Measurements from ENCODE around the gene PLOD1. TPM values are rescaled to one million over a fixed set of nuclear protein-coding genes. Genes with fewer than 3 reads are reported as not detected.
"Not testable (repeated sequence)": the region's sequence is repeated elsewhere in the genome, so short reads cannot be mapped to it uniquely, and the experiment has no call there.

Gene PLOD1
- total RNA-seq, 1 donor from 2014 or later, result 110 TPM

DNA sequence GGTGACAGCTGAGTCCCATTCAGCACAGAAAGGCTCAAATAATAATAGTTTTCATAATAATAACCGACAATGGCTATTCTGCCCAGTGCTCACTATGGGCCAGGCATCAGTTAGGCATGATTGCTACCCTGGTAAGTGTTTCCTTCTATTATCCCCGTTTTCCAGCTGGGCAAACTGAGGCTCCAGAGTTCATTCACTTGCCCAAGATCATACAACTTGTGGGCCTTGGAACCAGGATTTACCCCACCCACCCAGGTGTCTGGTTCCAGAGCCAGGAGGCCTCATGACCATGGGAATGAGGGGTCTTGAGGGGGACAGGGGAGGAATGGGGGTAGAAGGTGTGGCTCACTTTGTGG lies 518 bp downstream of the PLOD1 start:
- Mint-ChIP-seq H3K9me3 (no peaks in the 10 kb centered on the region), H3K27ac (peak overlapping the region; percentile 65), H3K36me3 (no peaks in the 10 kb centered on the region), H3K4me1 (ENCODE audit: unreplicated experiment) (peaks cover 20% of the 10 kb centered on the region), H3K27me3 (no peaks in the 10 kb centered on the region), H3K4me3 (peak overlapping the region; percentile 87)
- TF ChIP-seq, protein P1, sequence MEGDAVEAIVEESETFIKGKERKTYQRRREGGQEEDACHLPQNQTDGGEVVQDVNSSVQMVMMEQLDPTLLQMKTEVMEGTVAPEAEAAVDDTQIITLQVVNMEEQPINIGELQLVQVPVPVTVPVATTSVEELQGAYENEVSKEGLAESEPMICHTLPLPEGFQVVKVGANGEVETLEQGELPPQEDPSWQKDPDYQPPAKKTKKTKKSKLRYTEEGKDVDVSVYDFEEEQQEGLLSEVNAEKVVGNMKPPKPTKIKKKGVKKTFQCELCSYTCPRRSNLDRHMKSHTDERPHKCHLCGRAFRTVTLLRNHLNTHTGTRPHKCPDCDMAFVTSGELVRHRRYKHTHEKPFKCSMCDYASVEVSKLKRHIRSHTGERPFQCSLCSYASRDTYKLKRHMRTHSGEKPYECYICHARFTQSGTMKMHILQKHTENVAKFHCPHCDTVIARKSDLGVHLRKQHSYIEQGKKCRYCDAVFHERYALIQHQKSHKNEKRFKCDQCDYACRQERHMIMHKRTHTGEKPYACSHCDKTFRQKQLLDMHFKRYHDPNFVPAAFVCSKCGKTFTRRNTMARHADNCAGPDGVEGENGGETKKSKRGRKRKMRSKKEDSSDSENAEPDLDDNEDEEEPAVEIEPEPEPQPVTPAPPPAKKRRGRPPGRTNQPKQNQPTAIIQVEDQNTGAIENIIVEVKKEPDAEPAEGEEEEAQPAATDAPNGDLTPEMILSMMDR (conservative IDR thresholded peaks at IDR 0.05), result no peak
- DNase-seq (ENCODE audit: extremely low spot score, unreplicated experiment), result no peak

DNA sequence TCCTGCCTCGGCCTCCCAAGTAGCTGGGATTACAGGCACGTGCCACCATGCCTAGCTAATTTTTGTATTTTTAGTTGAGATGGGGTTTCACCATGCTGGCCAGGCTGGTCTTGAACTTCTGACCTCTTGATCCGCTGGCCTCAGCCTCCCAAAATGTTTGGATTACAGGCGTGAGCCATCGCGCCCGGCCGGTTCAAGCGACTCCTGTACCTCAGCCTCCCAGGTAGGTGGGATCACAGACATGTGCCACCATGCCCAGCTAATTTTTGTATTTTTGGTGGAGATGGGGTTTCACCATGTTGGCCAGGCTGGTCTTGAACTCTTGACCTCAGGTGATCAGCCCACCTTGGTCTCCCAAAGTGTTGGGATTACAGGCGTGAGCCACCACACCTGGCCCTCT lies 1.2 kb downstream of the PLOD1 start:
- not testable (repeated sequence) for DNase-seq (ENCODE audit: extremely low spot score, unreplicated experiment); H3K9me3 Mint-ChIP-seq; H3K27ac Mint-ChIP-seq; H3K27me3 Mint-ChIP-seq; H3K36me3 Mint-ChIP-seq
- H3K4me1 Mint-ChIP-seq (ENCODE audit: unreplicated experiment), result peaks cover 15% of the 10 kb centered on the region
- peak overlapping the region; percentile 47 for H3K4me3 Mint-ChIP-seq

DNA sequence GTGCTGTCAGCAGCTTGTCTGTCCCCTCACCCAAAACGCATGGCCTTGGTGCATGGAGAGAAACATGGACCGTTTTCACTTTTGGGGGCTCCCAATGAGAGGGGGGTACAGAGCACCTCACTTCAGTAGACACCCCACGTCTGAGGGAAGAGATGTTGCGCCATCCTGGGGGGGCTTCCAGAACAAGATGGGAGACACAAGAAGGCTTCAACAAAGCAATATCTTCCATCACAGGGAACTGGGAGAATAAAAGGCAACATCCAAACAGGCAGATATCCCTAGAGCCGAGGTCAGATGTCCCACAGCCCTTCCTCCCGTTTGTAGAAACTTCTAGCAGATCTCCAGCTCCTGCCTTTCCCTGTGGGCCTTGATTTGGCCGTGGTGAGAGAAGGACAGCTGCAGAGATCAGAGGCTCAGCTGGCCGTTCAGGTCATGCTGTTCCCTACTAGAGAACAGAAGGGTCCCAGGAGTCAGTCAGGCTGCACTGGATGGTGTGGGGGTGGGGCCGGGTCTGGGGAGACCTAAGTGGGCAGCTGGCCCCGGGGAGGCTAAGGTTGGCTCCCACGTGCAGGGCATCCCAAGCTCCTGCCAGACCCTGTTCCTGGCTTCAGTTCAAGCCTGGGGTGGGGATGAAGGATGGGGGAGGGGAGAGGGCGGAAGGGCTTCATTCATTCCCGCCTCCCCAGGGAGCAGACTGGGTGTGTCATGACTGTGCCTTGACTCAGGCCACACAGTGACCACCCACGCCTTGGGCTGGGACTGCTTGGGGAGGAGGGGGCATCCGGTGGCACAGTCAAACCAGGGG lies 4.4 kb downstream of the PLOD1 start:
- Mint-ChIP-seq H3K36me3 (peaks cover 3% of the 10 kb centered on the region), H3K9me3 (no peaks in the 10 kb centered on the region), H3K4me3 (no peak overlapping the region), H3K27me3 (no peaks in the 10 kb centered on the region), H3K27ac (no peak overlapping the region), H3K4me1 (ENCODE audit: unreplicated experiment) (peaks cover 15% of the 10 kb centered on the region)
- TF ChIP-seq, protein P1 (conservative IDR thresholded peaks at IDR 0.05), result no peak
- DNase-seq (ENCODE audit: extremely low spot score, unreplicated experiment), result no peak

DNA sequence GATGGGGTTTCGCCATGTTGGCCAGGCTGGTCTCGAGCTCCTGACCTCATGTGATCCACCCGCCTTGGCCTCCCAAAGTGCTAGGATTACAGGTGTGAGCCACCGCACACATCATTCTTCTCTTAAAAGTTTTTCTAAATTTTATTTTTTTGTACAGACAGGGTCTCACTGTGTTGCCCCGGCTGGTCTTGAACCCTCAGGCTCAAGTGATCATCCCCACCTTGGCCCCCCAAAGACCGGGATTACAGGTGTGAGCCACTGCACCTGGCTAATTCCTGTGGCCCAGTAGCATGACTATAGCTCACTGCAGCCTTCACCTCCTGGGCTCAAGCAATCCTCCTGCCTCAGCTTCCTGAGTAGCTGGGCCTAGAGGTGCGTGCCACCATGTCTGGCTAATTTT lies 5.3 kb downstream of the PLOD1 start:
- H3K9me3 Mint-ChIP-seq; H3K27me3 Mint-ChIP-seq; DNase-seq (ENCODE audit: extremely low spot score, unreplicated experiment); H3K27ac Mint-ChIP-seq; H3K4me3 Mint-ChIP-seq; H3K36me3 Mint-ChIP-seq: not testable (repeated sequence)
- peaks cover 17% of the 10 kb centered on the region for H3K4me1 Mint-ChIP-seq (ENCODE audit: unreplicated experiment)

DNA sequence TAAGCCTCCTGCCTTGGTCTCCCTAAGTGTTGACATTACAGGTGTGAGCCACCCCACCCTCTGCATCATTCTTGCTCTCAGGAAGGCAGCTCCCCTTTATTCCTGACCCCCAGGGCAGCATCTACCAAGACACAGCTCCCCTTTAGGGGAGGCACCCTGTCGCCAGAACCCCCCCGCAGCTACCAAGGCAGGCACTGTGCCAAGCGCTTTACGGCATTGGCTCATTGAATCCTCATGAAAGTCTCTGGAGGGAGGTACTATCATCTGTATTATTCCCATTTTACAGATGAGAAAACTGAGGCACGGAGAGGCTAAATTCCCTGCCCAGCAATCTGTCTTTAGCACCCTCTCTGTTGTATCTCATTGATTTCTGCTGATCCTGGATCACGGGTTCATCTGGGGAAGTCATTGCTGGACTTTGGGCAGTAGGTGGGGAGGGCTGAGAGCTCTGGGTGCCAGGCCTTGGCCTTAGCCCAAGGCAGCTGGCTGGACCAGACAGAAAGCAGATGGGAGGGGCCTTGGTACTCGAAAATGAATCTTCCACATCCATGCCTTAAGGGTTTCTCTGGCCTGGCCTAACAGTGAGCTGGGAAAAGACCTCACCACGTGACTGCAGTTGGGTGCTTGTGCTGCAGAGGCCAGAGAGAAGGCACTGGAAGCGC lies 5.9 kb downstream of the PLOD1 start:
- Mint-ChIP-seq H3K9me3 (no peaks in the 10 kb centered on the region), H3K27me3 (no peaks in the 10 kb centered on the region), H3K36me3 (peaks cover 7% of the 10 kb centered on the region), H3K4me1 (ENCODE audit: unreplicated experiment) (peaks cover 22% of the 10 kb centered on the region), H3K27ac (no peak overlapping the region), H3K4me3 (no peak overlapping the region)
- TF ChIP-seq, protein P1 (conservative IDR thresholded peaks at IDR 0.05), result no peak
- DNase-seq (ENCODE audit: extremely low spot score, unreplicated experiment), result no peak

DNA sequence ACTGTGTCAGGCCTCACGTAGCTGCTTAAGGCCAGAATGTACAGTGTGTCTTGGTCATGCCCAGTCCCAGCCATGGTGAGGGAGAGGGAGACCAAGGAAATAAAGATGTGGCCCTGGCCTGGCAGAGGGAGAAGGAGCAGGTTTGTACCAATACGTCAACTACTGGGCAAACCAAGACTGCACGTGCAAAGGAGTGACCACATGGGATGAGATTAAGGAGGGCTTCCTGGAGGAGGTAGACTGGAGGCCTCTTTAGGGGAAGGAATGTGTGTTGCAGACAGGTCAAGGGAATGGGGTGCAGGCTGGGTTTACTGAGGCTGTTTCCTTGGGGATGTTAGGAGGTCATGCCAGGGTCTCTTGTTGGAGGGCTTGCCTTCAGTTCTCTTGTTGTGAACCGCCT lies 7.8 kb downstream of the PLOD1 start:
- peak overlapping the region; percentile 62 for H3K27ac Mint-ChIP-seq
- no peaks in the 10 kb centered on the region for H3K9me3 Mint-ChIP-seq
- H3K4me1 Mint-ChIP-seq (ENCODE audit: unreplicated experiment), result peaks cover 23% of the 10 kb centered on the region
- TF ChIP-seq, protein P1 (conservative IDR thresholded peaks at IDR 0.05), result no peak
- no peak overlapping the region for H3K4me3 Mint-ChIP-seq
- peaks cover 13% of the 10 kb centered on the region for H3K36me3 Mint-ChIP-seq
- H3K27me3 Mint-ChIP-seq, result no peaks in the 10 kb centered on the region
- no peak for DNase-seq (ENCODE audit: extremely low spot score, unreplicated experiment)
